ENCODE measurements around the gene FADS2.

DNA sequence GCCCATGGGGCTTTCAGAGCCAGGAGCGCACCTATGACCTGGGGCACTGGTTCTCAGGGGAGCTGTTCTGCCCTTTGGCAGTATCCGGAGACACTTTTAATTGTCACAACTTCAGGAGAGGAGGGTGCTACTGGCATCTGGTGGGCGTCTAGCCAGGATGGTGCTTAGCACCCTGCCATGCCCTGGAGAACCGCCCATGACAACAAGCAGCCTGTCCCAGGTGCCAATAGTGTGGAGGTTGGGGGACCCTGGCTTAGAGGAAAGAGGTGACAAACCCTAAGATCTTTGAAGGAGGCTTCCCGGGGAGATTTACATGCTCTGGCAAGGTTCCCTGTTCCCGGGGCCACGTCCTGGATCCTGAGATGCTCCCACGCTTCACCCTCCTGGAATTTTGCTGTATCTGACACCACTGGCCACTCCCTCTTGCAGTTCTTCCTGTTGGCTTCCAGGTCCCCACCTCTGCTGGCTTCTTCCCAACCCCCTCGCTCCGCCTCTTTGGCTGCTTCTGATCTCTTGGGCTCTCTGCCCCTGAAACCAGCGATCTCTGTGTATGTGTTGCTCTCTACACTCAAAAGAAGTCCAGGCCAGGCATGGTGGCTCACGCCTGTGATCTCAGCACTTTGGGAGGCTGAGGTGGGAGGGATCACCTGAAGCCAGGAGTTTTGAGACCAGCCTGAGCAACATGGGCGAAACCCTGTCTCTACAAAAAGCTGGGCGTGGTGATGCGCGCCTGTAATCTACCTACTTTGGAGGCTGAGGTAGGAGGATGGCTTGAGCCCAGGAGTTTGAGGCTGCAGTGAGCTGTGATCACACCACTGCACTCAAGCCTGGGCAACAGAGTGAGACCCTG lies 32.2 kb downstream of the FADS2 start:
- TF ChIP-seq, protein P1, sequence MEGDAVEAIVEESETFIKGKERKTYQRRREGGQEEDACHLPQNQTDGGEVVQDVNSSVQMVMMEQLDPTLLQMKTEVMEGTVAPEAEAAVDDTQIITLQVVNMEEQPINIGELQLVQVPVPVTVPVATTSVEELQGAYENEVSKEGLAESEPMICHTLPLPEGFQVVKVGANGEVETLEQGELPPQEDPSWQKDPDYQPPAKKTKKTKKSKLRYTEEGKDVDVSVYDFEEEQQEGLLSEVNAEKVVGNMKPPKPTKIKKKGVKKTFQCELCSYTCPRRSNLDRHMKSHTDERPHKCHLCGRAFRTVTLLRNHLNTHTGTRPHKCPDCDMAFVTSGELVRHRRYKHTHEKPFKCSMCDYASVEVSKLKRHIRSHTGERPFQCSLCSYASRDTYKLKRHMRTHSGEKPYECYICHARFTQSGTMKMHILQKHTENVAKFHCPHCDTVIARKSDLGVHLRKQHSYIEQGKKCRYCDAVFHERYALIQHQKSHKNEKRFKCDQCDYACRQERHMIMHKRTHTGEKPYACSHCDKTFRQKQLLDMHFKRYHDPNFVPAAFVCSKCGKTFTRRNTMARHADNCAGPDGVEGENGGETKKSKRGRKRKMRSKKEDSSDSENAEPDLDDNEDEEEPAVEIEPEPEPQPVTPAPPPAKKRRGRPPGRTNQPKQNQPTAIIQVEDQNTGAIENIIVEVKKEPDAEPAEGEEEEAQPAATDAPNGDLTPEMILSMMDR (IDR thresholded peaks at IDR 0.05), result no peak
- TF ChIP-seq EP300 (IDR thresholded peaks at IDR 0.05) (no peak), POLR2A (IDR thresholded peaks at IDR 0.05) (no peak)
